H1 (cell line): ENCODE data around the gene IRF5. TPM values are rescaled to one million over a fixed set of nuclear protein-coding genes. Genes with fewer than 3 reads are reported as not detected.

Experiments used
- BCL11A ChIP-seq, 2 experiments: IDR thresholded peaks; one replicate each; pipeline ENCODE4 v1.6.1; 2011; ENCODE audit warnings: low read depth in 2 of 2, low read length in 2 of 2, mild to moderate bottlenecking in 2 of 2
- CTBP2 ChIP-seq: IDR thresholded peaks from 2 replicates; pipeline ENCODE4 v1.7.0; 2011; ENCODE audit warnings: borderline replicate concordance, mild to moderate bottlenecking, moderate library complexity, mixed read lengths, low read length; ENCODE audit not compliant: insufficient read depth, insufficient read length
- JUN ChIP-seq: IDR thresholded peaks from 2 replicates; pipeline ENCODE4 v1.6.1; 2011; ENCODE audit warnings: low read depth, mild to moderate bottlenecking, improper control_type of control experiment, low read length
- TBP ChIP-seq: IDR thresholded peaks from 2 replicates; pipeline ENCODE4 v1.6.1; 2011; ENCODE audit warnings: low read depth, low read length, improper control_type of control experiment
- polyA plus RNA-seq, 7 experiments: library from polyadenylated mRNA; depleted of rRNA in 3 of 7; stranded (reverse) in 5 of 7; unstranded in 2 of 7; fragments of >200 nt in 5 of 7; fragments of 200-250 nt in 2 of 7; gene quantifications; 1 replicate in 5 of 7; 2 replicates in 1 of 7; 4 replicates in 1 of 7; pipeline versions ENCODE4 v1.2.1 to v1.2.3, GENCODE V29; 2011 to 2013; ENCODE audit warnings: missing spikeins in 2 of 7, mixed read lengths in 2 of 7
- total RNA-seq: library from RNA; stranded (reverse); fragmentation: NEBNext Ultra II Directional; extraction: Animal tissue kit (Norgen Biotek cat#: 25700); gene quantifications from 2 replicates; pipeline ENCODE4 v1.2.1, GENCODE V29; 2021
- TF ChIP-seq, protein P1 (sequence below), 3 experiments: IDR thresholded peaks; 1 replicate in 2 of 3; 2 replicates in 1 of 3; pipeline versions ENCODE4 v1.5.1 to v1.6.1; 2011; ENCODE audit warnings: low read length in 3 of 3, mild to moderate bottlenecking in 3 of 3, inconsistent platforms in 2 of 3, low read depth in 1 of 3, moderate library complexity in 1 of 3; ENCODE audit not compliant: insufficient read depth in 1 of 3; ENCODE audit errors: control extremely low read depth in 1 of 3

IRF5 gene
- total and polyA plus RNA-seq, 2 of the 8 experiments (the other 6 are each of a cell fraction or from before 2014, with no cell fraction given), result 0.28 to 1.1 TPM

DNA sequence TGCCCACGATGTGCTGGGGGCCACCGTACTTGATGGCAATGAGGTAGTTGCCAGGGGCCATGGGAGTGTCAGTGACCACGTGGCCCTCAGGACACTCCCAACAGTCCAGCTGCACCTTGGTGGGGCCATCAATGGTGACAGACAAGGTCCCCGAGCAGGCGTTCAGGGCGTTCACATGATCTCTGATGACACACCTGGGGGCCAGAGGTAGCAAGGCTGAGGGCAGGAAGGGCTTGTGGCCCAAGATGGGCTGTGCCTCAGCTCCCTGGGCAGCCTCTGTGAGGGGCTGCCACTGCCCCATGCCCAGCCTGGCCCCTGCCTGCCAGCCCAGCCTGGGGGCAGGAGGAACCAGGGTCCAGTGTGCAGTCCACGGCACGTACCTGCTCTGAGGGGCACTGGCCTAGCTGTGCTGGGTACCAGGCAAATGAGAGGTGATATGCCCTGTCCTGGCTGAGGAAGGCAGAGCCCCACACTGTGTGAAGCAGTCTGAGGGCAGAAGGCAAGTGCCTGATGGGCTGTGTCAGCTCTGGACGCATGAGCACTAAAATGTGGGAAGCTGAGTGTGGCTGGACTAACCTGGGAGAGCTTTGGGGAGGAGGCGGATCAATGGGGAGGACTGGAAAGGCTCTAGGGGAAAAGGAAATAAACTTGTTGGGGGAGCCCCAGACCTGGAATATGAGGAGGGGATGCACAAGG, 23.7 kb upstream of the IRF5 start (continued):
- TF ChIP-seq BCL11A (IDR thresholded peaks at IDR 0.05; ENCODE audit: low read depth in 2 of 2, low read length in 2 of 2) (no peak), CTBP2 (no peak), JUN (no peak), TBP (no peak)
- TF ChIP-seq, protein P1, sequence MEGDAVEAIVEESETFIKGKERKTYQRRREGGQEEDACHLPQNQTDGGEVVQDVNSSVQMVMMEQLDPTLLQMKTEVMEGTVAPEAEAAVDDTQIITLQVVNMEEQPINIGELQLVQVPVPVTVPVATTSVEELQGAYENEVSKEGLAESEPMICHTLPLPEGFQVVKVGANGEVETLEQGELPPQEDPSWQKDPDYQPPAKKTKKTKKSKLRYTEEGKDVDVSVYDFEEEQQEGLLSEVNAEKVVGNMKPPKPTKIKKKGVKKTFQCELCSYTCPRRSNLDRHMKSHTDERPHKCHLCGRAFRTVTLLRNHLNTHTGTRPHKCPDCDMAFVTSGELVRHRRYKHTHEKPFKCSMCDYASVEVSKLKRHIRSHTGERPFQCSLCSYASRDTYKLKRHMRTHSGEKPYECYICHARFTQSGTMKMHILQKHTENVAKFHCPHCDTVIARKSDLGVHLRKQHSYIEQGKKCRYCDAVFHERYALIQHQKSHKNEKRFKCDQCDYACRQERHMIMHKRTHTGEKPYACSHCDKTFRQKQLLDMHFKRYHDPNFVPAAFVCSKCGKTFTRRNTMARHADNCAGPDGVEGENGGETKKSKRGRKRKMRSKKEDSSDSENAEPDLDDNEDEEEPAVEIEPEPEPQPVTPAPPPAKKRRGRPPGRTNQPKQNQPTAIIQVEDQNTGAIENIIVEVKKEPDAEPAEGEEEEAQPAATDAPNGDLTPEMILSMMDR (IDR thresholded peaks at IDR 0.05; ENCODE audit: control extremely low read depth in 1 of 3, insufficient read depth in 1 of 3, low read depth in 1 of 3, low read length in 3 of 3), result no peak
